ENCODE measurements around the gene PCDHGB2. TPM values are rescaled to one million over a fixed set of nuclear protein-coding genes. Genes with fewer than 3 reads are reported as not detected.
A peak's percentile ranks its signal among the peaks of the same experiment; 100 is the strongest.

PCDHGB2 gene
- total and polyA plus RNA-seq, 2 of the 4 experiments (the other 2 are of a cell fraction): 2.6 to 3.0 TPM

DNA sequence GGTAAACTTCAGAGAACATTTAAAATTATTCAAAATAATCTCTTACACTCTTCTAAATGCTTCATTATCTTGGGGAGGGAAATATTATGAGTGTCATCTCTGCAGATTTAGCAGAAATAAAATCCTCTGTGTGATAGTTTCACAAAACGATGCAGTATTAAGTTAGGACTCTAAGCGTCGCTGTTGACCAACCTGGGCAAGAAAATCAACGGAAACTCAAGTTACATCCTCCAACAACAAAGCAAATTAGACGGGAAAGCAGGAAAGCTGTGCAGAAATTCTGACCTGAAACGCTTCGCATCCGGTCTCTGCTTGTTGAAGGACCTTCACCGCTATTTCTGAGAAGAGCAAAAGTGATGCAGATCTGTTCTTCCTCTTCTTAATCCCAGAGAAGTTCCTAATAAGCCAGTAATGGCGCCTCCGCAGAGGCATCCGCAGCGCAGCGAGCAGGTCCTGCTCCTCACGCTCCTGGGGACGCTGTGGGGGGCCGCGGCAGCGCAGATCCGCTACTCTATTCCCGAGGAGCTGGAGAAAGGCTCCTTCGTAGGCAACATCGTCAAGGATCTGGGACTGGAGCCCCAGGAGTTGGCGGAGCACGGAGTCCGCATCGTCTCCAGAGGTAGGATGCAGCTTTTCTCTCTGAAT lies 14.0 kb downstream of the PCDHGB2 start, which contains the start of gene PCDHGA6:
Gene PCDHGA6, plus strand, starts transcription at position 219 of the 645 bp plus-strand sequence. Its CDS starts 193 bp downstream, at position 412.
- peak within 1 kb of the TSS; percentile 52 for H3K4me3 ChIP-seq (ENCODE audit: insufficient read depth, low read depth, low read length)
- POLR2A ChIA-PET (ENCODE audit: unreplicated experiment): no interaction called here
- H2BK120ac ChIP-seq (ENCODE audit: low read depth, low read length): no peak within 1 kb of the TSS
- no peak within 1 kb of the TSS for H2AK5ac ChIP-seq (ENCODE audit: low read depth, low read length)
- no peaks in the 10 kb centered on the region for H3K79me1 ChIP-seq (ENCODE audit: low read depth in 1 of 2, low read length in 2 of 2)
- H4K91ac ChIP-seq (ENCODE audit: insufficient read depth, low read depth, low read length): no peak within 1 kb of the TSS
- H3K9ac ChIP-seq (ENCODE audit: low read depth, low read length): peak within 1 kb of the TSS; percentile 76
- no TSS peak for BruUV-seq (replicated peaks)
- peak within 1 kb of the TSS; percentile 60 for H3K4me2 ChIP-seq (ENCODE audit: low read depth, low read length)
- dilution Hi-C loops (cut with HindIII; ENCODE audit: low sequenced_read_pairs, unreplicated experiment): no loop called here
- no peak within 1 kb of the TSS for H3K23ac ChIP-seq (ENCODE audit: low read depth, low read length)
- H3K4me1 ChIP-seq (ENCODE audit: control insufficient read depth, insufficient read depth, low read length): no peaks in the 10 kb centered on the region
- 0 out of 4 replicates have a peak within 1 kb of the TSS, but pooled peaks of 1 of the 2 experiments have one; percentile 20 for H4K8ac ChIP-seq (ENCODE audit: low read depth in 2 of 2, low read length in 2 of 2)
- 0 out of 2 replicates have a peak within 1 kb of the TSS, but pooled peaks have one; percentile 19 for H3K4ac ChIP-seq (ENCODE audit: low read depth, low read length)
- CTCF ChIA-PET: interaction anchor here (0.6 to 1.3 kb wide), 5 partner anchors 17 to 190 kb away, joined by 3 to 7 read pairs (median 4); no protein-coding TSS in a partner anchor
- no peak within 1 kb of the TSS for H2AK9ac ChIP-seq (replicated peaks; ENCODE audit: low read depth, low read length, poor library complexity)
- WGBS, 2 experiments (ENCODE audit: extremely low coverage in 2 of 2, insufficient read length in 1 of 2): 29% methylated on average over 11 of the region's 27 CpGs; no CpG with 5 or more reads in 1 of the 2 experiments
- peak; percentile 58; the same call in 1 of the 2 replicates for ATAC-seq (ENCODE audit: low read depth)
- no peak within 1 kb of the TSS for H2BK5ac ChIP-seq (ENCODE audit: low read depth, low read length, poor library complexity, severe bottlenecking)
- in situ Hi-C loops (cut with MboI; ENCODE audit: low sequenced_read_pairs): no loop called here
- peak within 1 kb of the TSS; percentile 18; the same call in 1 of the 2 replicates for H3K27ac ChIP-seq (ENCODE audit: insufficient read depth, low read length)
- H3K14ac ChIP-seq (replicated peaks; ENCODE audit: low read depth, low read length): no peak within 1 kb of the TSS
- H4K5ac ChIP-seq (ENCODE audit: low read depth, low read length): peak within 1 kb of the TSS; percentile 63; the same call in 1 of the 2 replicates
- H3K9me3 ChIP-seq (ENCODE audit: control insufficient read depth, insufficient read depth, low read length): peaks cover 61% of the 10 kb centered on the region
- H3K36me3 ChIP-seq (ENCODE audit: control insufficient read depth, insufficient read depth, low read length): peaks cover 23% of the 10 kb centered on the region
- intact Hi-C loops (cut with micrococcal nuclease): no loop called here
- no peak within 1 kb of the TSS for H2BK15ac ChIP-seq (ENCODE audit: low read depth, low read length)
- H3K18ac ChIP-seq (ENCODE audit: low read depth, low read length): peak within 1 kb of the TSS; percentile 42; the same call in 1 of the 2 replicates
- H4K20me1 ChIP-seq (ENCODE audit: insufficient read depth, low read length): no peaks in the 10 kb centered on the region
- H3K27me3 ChIP-seq (ENCODE audit: control insufficient read depth, insufficient read depth, low read length): no peaks in the 10 kb centered on the region
- no peak within 1 kb of the TSS for H2BK20ac ChIP-seq (ENCODE audit: low read depth, low read length)
- H3K56ac ChIP-seq (ENCODE audit: extremely low read depth, insufficient read depth, low read length): no peak within 1 kb of the TSS
- peak within 1 kb of the TSS; percentile 81 for H2AFZ ChIP-seq (replicated peaks; ENCODE audit: low read length, poor library complexity)
- DNase-seq: peak; percentile 58
- no peaks in the 10 kb centered on the region for H3K9me1 ChIP-seq (ENCODE audit: insufficient read depth, low read length)
- no peak for TF ChIP-seq CEBPB (IDR thresholded peaks at IDR 0.05; ENCODE audit: low read depth, low read length)
- TF ChIP-seq POLR2A (IDR thresholded peaks at IDR 0.05; ENCODE audit: low read depth, low read length): no peak
- TF ChIP-seq RFX5 (IDR thresholded peaks at IDR 0.05; ENCODE audit: low read depth, low read length): no peak
- TF ChIP-seq, protein P1, sequence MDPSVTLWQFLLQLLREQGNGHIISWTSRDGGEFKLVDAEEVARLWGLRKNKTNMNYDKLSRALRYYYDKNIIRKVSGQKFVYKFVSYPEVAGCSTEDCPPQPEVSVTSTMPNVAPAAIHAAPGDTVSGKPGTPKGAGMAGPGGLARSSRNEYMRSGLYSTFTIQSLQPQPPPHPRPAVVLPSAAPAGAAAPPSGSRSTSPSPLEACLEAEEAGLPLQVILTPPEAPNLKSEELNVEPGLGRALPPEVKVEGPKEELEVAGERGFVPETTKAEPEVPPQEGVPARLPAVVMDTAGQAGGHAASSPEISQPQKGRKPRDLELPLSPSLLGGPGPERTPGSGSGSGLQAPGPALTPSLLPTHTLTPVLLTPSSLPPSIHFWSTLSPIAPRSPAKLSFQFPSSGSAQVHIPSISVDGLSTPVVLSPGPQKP (IDR thresholded peaks at IDR 0.05; ENCODE audit: borderline replicate concordance, low read depth, low read length): no peak
- no peak for TF ChIP-seq BHLHE40 (IDR thresholded peaks at IDR 0.05; ENCODE audit: low read depth, low read length)
- no peak for TF ChIP-seq MXI1 (IDR thresholded peaks at IDR 0.05; ENCODE audit: borderline replicate concordance, low read depth, low read length)
- no peak for TF ChIP-seq MAZ (IDR thresholded peaks at IDR 0.05; ENCODE audit: borderline replicate concordance, low read depth, low read length)
- TF ChIP-seq NFE2L2 (IDR thresholded peaks at IDR 0.05; ENCODE audit: low read depth, low read length): no peak
- TF ChIP-seq, protein P2, sequence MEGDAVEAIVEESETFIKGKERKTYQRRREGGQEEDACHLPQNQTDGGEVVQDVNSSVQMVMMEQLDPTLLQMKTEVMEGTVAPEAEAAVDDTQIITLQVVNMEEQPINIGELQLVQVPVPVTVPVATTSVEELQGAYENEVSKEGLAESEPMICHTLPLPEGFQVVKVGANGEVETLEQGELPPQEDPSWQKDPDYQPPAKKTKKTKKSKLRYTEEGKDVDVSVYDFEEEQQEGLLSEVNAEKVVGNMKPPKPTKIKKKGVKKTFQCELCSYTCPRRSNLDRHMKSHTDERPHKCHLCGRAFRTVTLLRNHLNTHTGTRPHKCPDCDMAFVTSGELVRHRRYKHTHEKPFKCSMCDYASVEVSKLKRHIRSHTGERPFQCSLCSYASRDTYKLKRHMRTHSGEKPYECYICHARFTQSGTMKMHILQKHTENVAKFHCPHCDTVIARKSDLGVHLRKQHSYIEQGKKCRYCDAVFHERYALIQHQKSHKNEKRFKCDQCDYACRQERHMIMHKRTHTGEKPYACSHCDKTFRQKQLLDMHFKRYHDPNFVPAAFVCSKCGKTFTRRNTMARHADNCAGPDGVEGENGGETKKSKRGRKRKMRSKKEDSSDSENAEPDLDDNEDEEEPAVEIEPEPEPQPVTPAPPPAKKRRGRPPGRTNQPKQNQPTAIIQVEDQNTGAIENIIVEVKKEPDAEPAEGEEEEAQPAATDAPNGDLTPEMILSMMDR (conservative IDR thresholded peaks at IDR 0.05; ENCODE audit: low read depth, low read length): peak; percentile 53
- TF ChIP-seq MAFK (IDR thresholded peaks at IDR 0.05; ENCODE audit: low read depth, low read length): no peak
- TF ChIP-seq, protein P3, sequence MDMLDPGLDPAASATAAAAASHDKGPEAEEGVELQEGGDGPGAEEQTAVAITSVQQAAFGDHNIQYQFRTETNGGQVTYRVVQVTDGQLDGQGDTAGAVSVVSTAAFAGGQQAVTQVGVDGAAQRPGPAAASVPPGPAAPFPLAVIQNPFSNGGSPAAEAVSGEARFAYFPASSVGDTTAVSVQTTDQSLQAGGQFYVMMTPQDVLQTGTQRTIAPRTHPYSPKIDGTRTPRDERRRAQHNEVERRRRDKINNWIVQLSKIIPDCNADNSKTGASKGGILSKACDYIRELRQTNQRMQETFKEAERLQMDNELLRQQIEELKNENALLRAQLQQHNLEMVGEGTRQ (IDR thresholded peaks at IDR 0.05; ENCODE audit: low read depth, low read length): no peak
- TF ChIP-seq RAD21 (IDR thresholded peaks at IDR 0.05; ENCODE audit: low read length): peak; percentile 52
- no peak for TF ChIP-seq RCOR1 (IDR thresholded peaks at IDR 0.05; ENCODE audit: insufficient replicate concordance, low read length)
- peak; percentile 29; the same call in 1 of the 2 replicates for TF ChIP-seq SMC3 (IDR thresholded peaks at IDR 0.05; ENCODE audit: low read depth, low read length)
- TF ChIP-seq CHD1 (IDR thresholded peaks at IDR 0.05; ENCODE audit: low read depth, low read length): no peak

Data from IMR-90 (cell line).